ENCODE data around the gene SGO2.
"Not testable (repeated sequence)": the region's sequence is repeated elsewhere in the genome, so short reads cannot be mapped to it uniquely, and the experiment has no call there.

Gene SGO2

DNA sequence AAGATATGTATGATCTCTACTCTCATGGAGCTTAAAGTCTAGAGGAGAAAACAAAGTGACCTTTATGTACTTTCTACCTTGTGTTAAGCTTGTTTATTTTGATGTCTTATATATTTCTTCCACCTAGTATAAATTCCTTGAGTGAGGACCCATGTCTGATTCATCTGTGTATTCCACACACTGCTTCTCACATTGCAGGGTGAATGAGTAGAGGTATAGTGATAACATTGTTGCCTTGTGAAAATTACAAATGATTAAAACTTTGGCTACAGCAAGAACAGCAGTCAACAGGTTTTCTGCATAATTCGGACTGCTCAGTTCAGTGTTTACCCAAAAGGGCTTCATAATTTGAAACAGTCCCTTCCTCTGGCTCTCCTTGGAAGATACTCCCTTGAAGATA lies 96.1 kb downstream of the SGO2 start:
- no peak for DNase-seq (ENCODE audit: low read depth, low spot score)

DNA sequence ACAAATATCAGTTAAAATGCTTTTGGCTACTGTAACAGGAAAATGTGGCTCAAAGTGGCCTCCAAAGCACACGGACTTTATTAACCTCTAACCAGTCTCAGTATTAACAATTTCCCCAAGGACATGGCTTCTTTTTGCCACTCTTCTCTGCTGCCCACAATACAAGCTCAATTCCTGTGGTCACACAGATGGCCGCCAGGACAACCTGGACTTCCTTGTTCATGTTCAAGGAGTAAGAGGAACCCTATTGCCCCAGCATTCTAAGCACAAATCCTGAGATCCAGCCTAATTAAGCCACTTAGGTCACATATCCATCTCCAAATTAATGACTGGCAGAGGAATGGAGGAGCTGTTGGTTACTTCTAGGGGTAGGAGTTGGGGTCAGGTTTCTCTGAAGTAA lies 98.0 kb downstream of the SGO2 start:
- DNase-seq (ENCODE audit: low read depth, low spot score): no peak

DNA sequence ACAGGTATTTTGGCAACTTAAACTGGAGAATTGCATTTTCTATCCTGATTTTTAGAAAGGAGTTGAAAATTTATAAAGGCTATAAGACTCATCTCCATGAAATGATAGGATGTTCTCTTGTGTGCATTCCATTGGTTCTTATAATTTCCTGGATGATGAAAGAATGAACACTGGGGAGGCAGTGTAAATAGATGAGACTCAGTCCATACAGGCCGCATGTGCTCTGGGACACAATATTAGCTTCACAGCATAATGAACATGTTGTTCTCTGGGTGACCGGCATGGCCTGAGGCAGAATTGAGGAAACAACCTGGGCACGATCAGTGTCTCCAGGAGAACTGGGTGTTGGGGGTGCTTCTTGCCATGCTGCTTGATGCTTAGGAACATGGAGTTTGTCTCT lies 98.7 kb downstream of the SGO2 start:
- DNase-seq (ENCODE audit: low read depth, low spot score): no peak

DNA sequence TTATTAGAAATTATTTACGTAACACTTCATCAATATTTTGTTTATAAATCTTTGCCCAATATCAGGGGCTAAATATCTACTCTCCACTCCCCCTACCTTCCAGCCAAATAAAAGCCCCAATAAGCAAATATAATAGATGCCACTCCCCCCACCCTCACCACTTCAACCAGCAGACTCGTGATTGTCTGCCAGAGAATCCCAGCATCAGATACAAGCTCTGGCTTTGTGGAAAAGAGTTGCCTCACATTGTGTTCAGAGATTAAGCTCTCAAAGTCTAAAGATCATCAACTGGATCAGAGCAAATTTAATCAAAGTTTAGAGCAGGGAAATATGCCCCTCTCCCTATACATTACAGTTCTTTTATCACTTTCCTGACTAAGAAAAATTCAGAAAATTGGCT lies 99.3 kb downstream of the SGO2 start:
- DNase-seq (ENCODE audit: low read depth, low spot score): no peak

DNA sequence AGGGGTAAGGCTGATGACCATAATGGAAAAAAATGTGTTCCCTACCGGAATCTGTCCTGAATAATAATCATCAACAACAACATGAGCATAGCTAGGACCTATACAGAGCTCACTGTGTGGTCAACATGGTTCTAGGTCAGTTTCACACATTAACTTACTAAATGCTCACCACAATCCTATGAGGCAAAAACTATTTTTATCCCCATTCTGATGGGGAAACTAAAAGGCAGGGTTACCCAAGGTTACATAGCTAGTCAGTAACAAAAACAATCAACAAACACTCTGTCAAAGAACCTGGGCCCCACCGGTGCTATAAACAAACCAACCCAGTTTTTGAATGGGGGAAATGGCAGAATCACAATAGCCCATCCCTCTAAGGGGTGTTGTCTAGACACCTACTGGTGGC lies 100.0 kb downstream of the SGO2 start:
- peak; percentile 40 for DNase-seq (ENCODE audit: low read depth, low spot score)

DNA sequence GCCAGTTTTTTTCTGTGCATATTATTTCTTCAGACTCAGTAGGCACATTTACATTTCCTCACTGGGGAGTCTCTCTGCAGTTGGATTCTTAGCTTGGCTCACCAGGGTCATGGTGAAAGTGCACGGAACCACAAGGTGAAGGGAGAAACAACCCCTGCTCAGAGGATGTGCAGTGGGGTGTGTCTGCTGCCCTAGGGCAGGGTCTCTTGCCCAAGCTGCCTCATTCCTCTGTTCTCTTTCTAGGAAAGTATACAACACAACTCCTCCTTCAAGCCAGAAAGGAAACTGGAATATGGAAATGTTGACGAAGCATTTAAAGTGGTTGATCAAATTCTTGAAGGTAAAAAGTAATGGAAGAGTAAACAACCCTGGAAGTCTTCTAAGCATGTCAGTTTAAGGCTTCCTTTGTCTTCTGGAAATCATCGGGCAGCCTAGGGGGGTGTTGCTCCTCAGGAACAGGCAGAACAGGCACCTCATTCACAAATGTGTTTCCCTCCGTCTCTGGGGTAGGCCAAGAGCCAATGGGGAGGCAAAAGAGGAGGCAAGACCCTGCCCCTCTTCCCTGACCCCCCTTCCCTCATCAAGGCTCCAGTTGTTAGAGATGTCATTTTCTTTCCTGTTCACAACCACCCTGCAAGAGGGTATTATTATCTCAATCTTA lies 101.2 kb downstream of the SGO2 start:
- peak; percentile 83 for DNase-seq (ENCODE audit: low read depth, low spot score)

DNA sequence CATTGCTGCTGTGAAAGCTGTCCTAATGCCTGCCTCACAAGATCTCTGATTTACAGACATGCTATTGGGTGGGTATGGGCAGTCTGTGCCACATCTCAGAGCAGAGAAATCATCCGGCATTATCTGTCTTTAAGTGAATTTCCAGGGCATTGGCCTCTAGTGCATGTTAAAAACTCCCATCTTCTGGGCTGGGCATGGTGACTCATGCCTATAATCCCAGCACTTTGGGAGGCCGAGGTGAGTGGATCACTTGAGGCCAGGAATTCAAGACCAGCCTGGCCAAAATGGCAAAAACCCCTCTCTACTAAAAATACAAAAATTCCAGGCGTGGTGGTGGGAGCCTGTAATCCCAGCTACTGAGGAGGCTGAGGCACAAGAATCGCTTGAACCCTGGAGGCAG lies 102.5 kb downstream of the SGO2 start:
- not testable (repeated sequence) for DNase-seq (ENCODE audit: low read depth, low spot score)

DNA sequence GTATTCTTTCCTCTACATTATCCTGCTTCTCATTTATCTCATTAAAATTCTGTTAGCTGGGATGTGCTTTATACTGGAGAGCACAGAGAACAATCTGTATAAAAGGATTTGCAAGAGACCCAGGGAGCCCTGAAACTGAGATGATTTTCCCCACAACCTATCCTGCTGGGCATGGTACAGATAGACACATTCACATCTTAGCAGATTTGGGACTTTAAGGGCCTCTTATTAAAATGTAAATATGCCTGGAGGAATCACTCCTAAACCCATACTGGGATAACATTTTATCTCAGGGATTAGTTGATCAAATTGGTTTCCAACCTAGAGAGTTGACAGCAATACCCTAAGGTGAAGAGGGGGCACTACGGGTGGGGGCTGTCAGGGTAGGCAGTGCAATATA lies 105.3 kb downstream of the SGO2 start:
- no peak for DNase-seq (ENCODE audit: low read depth, low spot score)

All from ELF-1 (cell line).